ENCODE measurements around the gene NR3C2. TPM values are rescaled to one million over a fixed set of nuclear protein-coding genes. Genes with fewer than 3 reads are reported as not detected.

Gene NR3C2
- total RNA-seq, 1 experiment from 2014 or later: 0.16 TPM

DNA sequence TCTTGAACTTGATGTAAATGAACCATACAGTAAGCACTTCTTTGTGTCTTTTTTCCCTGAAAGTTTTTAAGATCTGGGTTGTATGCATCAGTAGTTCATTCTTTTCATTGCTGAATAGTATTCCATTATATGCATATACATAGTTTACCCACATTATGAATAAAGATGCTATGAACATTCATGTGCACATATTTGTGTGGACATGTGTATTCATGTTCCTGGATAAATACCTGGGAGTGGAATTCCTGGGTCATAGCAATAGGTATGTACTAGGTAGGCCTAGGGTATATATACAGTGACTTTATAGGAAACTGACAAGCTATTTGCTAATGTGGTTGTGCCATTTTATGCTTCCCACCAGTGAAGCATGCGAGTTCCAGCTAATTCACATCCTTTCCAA is 215.9 kb downstream of the NR3C2 start:
- no peak overlapping the region for H3K4me3 Mint-ChIP-seq (ENCODE audit: unreplicated experiment)
- no peaks in the 10 kb centered on the region for H3K27me3 Mint-ChIP-seq (ENCODE audit: insufficient read depth, unreplicated experiment)
- TF ChIP-seq, protein P1, sequence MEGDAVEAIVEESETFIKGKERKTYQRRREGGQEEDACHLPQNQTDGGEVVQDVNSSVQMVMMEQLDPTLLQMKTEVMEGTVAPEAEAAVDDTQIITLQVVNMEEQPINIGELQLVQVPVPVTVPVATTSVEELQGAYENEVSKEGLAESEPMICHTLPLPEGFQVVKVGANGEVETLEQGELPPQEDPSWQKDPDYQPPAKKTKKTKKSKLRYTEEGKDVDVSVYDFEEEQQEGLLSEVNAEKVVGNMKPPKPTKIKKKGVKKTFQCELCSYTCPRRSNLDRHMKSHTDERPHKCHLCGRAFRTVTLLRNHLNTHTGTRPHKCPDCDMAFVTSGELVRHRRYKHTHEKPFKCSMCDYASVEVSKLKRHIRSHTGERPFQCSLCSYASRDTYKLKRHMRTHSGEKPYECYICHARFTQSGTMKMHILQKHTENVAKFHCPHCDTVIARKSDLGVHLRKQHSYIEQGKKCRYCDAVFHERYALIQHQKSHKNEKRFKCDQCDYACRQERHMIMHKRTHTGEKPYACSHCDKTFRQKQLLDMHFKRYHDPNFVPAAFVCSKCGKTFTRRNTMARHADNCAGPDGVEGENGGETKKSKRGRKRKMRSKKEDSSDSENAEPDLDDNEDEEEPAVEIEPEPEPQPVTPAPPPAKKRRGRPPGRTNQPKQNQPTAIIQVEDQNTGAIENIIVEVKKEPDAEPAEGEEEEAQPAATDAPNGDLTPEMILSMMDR (IDR thresholded peaks at IDR 0.05; ENCODE audit: insufficient read depth in 1 of 2, low read depth in 1 of 2, low read length in 1 of 2, severe bottlenecking in 1 of 2, unreplicated experiment in 1 of 2): no peak
- Histone ChIP-seq H3K4me1 (no peaks in the 10 kb centered on the region), H3K27me3 (replicated peaks; ENCODE audit: control insufficient read depth, insufficient read depth, low read length) (no peaks in the 10 kb centered on the region), H3K36me3 (ENCODE audit: control insufficient read depth, insufficient read depth, low read length) (no peaks in the 10 kb centered on the region), H3K9me3 (no peaks in the 10 kb centered on the region), H3K4me3 (ENCODE audit: low read depth, low read length) (no peak overlapping the region)
- no peak overlapping the region for H3K27ac Mint-ChIP-seq (ENCODE audit: unreplicated experiment)
- H3K36me3 Mint-ChIP-seq (ENCODE audit: insufficient read depth, unreplicated experiment): no peaks in the 10 kb centered on the region
- no TSS peak for BruUV-seq (replicated peaks)
- ChIA-PET CTCF (no interaction called here), POLR2A (no interaction called here)
- no peaks in the 10 kb centered on the region for H3K9me3 Mint-ChIP-seq (ENCODE audit: unreplicated experiment)
- H3K4me1 Mint-ChIP-seq (ENCODE audit: low read depth, unreplicated experiment): peaks cover 6% of the 10 kb centered on the region
- intact Hi-C loops (cut with micrococcal nuclease; ENCODE audit: unreplicated experiment): no loop called here
- no peak for DNase-seq

DNA sequence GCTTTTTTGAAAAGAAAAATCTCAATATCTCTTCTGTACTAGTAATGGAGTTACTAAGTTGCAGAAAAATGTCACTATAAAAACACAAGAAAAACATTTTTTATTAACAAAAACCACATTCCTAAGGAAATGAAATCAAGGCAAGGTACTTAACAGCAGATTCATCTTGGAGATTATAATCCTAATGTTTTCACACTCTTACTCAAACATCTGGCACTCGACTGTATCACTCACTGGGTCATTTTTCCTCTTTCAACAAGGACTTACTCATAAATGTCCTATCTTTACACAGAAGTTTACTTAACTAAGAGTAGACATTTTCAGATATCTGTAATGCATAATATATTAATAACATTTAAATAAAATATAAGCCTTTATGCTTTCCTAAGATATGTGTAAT is 216.6 kb downstream of the NR3C2 start:
- BruUV-seq (replicated peaks): no TSS peak
- intact Hi-C loops (cut with micrococcal nuclease; ENCODE audit: unreplicated experiment): no loop called here
- Mint-ChIP-seq H3K4me1 (ENCODE audit: low read depth, unreplicated experiment) (peaks cover 6% of the 10 kb centered on the region), H3K27me3 (ENCODE audit: insufficient read depth, unreplicated experiment) (no peaks in the 10 kb centered on the region), H3K4me3 (ENCODE audit: unreplicated experiment) (no peak overlapping the region), H3K36me3 (ENCODE audit: insufficient read depth, unreplicated experiment) (no peaks in the 10 kb centered on the region), H3K27ac (ENCODE audit: unreplicated experiment) (no peak overlapping the region), H3K9me3 (ENCODE audit: unreplicated experiment) (no peaks in the 10 kb centered on the region)
- no peaks in the 10 kb centered on the region for H3K36me3 ChIP-seq (ENCODE audit: control insufficient read depth, insufficient read depth, low read length)
- POLR2A ChIA-PET: no interaction called here
- no peaks in the 10 kb centered on the region for H3K9me3 ChIP-seq
- TF ChIP-seq, protein P1 (IDR thresholded peaks at IDR 0.05; ENCODE audit: insufficient read depth in 1 of 2, low read depth in 1 of 2, low read length in 1 of 2, severe bottlenecking in 1 of 2, unreplicated experiment in 1 of 2): no peak
- H3K4me3 ChIP-seq (ENCODE audit: low read depth, low read length): no peak overlapping the region
- CTCF ChIA-PET: no interaction called here
- no peaks in the 10 kb centered on the region for H3K27me3 ChIP-seq (replicated peaks; ENCODE audit: control insufficient read depth, insufficient read depth, low read length)
- no peaks in the 10 kb centered on the region for H3K4me1 ChIP-seq
- DNase-seq: no peak

DNA sequence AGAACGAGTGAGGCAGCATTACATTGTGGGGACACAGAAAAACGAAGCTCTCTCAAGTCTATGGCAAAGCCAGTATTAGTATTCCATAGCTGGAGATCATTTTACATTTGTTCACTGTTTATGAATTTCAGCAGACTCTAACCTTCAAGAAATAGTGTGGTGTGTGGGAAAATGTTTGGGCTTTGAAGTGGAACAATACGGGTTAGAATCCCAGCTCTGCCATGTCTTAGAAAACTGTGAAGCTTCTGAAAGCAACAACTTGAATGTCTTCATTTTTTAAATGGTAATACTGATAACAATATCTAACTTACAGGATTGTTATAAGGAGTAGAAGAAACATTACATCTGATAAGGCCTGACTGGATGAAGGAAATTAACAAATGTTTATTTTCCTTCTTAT is 217.7 kb downstream of the NR3C2 start:
- TF ChIP-seq, protein P1 (IDR thresholded peaks at IDR 0.05; ENCODE audit: insufficient read depth in 1 of 2, low read depth in 1 of 2, low read length in 1 of 2, severe bottlenecking in 1 of 2, unreplicated experiment in 1 of 2): no peak
- Histone ChIP-seq H3K4me3 (ENCODE audit: low read depth, low read length) (no peak overlapping the region), H3K4me1 (no peaks in the 10 kb centered on the region), H3K9me3 (no peaks in the 10 kb centered on the region), H3K27me3 (replicated peaks; ENCODE audit: control insufficient read depth, insufficient read depth, low read length) (no peaks in the 10 kb centered on the region), H3K36me3 (ENCODE audit: control insufficient read depth, insufficient read depth, low read length) (no peaks in the 10 kb centered on the region)
- Mint-ChIP-seq H3K9me3 (ENCODE audit: unreplicated experiment) (no peaks in the 10 kb centered on the region), H3K27ac (ENCODE audit: unreplicated experiment) (no peak overlapping the region), H3K4me3 (ENCODE audit: unreplicated experiment) (no peak overlapping the region), H3K27me3 (ENCODE audit: insufficient read depth, unreplicated experiment) (no peaks in the 10 kb centered on the region), H3K36me3 (ENCODE audit: insufficient read depth, unreplicated experiment) (no peaks in the 10 kb centered on the region), H3K4me1 (ENCODE audit: low read depth, unreplicated experiment) (peaks cover under 1% of the 10 kb centered on the region)
- BruUV-seq (replicated peaks): no TSS peak
- intact Hi-C loops (cut with micrococcal nuclease; ENCODE audit: unreplicated experiment): no loop called here
- CTCF ChIA-PET: interaction anchor here (0.9 kb wide), 1 partner anchor 10 kb away, joined by 4 read pairs; no protein-coding TSS in a partner anchor
- DNase-seq: no peak
- POLR2A ChIA-PET: no interaction called here
